Kidney epithelial cell (primary cell): Measurements from ENCODE around the gene MYO1B. TPM values are rescaled to one million over a fixed set of nuclear protein-coding genes. Genes with fewer than 3 reads are reported as not detected.

ENCODE experiments used
- DNase-seq: peaks from one replicate; pipeline ENCODE4 v3.0.0-alpha.2; 2010; ENCODE audit warnings: low read depth
- H3K27me3 ChIP-seq: 2 replicates; pipeline ENCODE4 v1.6.0; 2011; ENCODE audit warnings: low read length; ENCODE audit not compliant: control insufficient read depth, insufficient read depth
- H3K36me3 ChIP-seq: 2 replicates; pipeline ENCODE4 v1.5.1; 2011; ENCODE audit warnings: low read length; ENCODE audit not compliant: control insufficient read depth, insufficient read depth
- H3K4me3 ChIP-seq: 2 replicates; pipeline ENCODE4 v1.5.1; 2011; ENCODE audit warnings: low read depth, mild to moderate bottlenecking, control low read depth, low read length
- total RNA-seq: library from RNA; depleted of rRNA; stranded (reverse); fragments of >200 nt; gene quantifications from 2 replicates; pipeline ENCODE4 v1.2.3, GENCODE V29; 2015
- TF ChIP-seq, protein P1 (sequence below): IDR thresholded peaks from 2 replicates; pipeline ENCODE4 v1.5.1; 2011; ENCODE audit warnings: mild to moderate bottlenecking, moderate library complexity, low read length, control low read depth, inconsistent platforms; ENCODE audit not compliant: insufficient read depth, poor library complexity, severe bottlenecking

Gene MYO1B
- total RNA-seq, 1 donor from 2014 or later: 62.8 TPM

DNA sequence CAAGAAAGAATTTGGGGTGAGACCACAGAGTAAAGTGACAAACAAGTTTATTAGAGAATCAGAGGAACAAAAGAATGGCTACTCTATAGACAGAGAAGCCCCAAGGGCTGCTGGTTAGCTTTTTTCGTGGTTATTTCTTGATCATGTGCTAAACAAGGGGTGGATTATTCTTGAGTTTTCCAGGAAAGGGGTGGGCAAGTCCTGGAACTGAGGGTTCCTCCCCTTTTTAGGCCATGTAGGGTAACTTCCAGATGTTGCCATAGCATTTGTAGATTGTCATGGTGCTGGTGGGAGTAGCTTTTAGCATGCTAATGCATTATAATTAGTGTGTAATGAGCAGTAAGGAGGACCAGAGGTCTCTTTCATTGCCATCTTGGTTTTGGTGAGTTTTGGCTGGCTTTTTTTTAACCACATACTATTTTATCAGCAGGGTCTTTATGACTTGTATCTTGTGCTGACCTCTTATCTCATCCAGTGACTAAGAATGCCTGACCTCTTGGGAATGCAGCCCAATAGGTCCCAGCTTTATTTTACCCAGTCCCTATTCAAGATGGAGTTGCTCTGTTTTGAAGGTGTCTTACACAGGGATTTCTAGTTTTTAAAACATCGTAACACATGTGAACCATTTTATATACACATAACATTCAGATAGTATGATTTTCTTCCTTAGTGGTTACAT, 77.8 kb downstream of the MYO1B start:
- H3K27me3 ChIP-seq: no peaks in the 10 kb centered on the region
- no peak for DNase-seq
- no peaks in the 10 kb centered on the region for H3K36me3 ChIP-seq
- H3K4me3 ChIP-seq: no peak overlapping the region
- TF ChIP-seq, protein P1, sequence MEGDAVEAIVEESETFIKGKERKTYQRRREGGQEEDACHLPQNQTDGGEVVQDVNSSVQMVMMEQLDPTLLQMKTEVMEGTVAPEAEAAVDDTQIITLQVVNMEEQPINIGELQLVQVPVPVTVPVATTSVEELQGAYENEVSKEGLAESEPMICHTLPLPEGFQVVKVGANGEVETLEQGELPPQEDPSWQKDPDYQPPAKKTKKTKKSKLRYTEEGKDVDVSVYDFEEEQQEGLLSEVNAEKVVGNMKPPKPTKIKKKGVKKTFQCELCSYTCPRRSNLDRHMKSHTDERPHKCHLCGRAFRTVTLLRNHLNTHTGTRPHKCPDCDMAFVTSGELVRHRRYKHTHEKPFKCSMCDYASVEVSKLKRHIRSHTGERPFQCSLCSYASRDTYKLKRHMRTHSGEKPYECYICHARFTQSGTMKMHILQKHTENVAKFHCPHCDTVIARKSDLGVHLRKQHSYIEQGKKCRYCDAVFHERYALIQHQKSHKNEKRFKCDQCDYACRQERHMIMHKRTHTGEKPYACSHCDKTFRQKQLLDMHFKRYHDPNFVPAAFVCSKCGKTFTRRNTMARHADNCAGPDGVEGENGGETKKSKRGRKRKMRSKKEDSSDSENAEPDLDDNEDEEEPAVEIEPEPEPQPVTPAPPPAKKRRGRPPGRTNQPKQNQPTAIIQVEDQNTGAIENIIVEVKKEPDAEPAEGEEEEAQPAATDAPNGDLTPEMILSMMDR: no peak

DNA sequence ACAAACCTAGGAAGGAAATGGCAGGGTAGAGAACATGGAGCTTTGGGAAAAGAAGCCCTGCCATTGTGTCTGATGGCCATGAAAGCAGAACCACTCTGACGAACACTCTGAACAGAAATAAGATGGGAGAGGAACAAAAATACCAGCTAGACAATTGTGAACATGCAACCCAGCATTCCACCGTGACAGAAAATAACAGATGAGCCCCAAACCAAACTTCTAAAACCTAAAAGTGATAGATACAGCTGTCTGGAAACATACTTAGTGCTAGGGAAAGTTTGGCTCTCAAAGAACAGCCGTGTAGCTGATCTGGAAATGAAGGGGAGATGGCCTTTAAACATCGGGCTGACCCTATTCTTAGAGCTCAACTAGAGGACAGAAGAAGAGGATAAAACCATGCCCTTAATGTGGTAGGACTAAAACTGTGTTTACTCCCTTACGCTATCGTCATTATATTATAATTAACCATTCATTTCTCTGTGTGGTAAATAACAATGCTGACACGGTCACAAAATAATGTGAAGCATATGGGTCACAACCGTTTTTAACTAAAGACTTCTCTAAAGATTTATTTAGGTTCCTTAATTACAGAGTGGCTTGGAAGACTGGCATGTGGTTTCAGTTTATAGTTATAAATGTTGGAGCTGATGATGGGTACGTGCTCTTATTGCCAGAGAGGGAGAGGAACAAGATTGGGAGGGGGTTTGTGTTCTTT, 80.6 kb downstream of the MYO1B start:
- TF ChIP-seq, protein P1: no peak
- Histone ChIP-seq H3K36me3 (no peaks in the 10 kb centered on the region), H3K4me3 (no peak overlapping the region), H3K27me3 (no peaks in the 10 kb centered on the region)
- no peak for DNase-seq

DNA sequence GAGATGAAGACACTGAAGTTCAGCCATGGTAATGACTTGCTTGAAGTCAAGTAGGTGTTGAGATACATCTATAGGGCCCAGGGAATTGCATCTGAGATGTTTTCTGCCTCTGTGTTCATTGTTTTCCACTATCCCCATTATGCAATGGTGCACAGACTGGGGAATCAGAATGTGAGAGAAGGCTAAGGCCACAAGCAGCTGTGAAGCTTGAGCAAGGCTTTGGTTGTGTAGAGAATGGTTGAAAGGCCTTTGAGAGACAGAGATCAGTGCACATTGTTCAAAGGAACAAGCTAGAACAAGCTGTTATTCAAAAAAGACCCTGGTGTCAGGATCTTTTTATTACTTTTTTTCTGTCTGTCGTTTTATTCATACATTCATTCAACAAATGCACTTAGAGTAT, 82.3 kb downstream of the MYO1B start:
- TF ChIP-seq, protein P1: no peak
- H3K27me3 ChIP-seq: no peaks in the 10 kb centered on the region
- no peak for DNase-seq
- H3K36me3 ChIP-seq: no peaks in the 10 kb centered on the region
- H3K4me3 ChIP-seq: no peak overlapping the region

DNA sequence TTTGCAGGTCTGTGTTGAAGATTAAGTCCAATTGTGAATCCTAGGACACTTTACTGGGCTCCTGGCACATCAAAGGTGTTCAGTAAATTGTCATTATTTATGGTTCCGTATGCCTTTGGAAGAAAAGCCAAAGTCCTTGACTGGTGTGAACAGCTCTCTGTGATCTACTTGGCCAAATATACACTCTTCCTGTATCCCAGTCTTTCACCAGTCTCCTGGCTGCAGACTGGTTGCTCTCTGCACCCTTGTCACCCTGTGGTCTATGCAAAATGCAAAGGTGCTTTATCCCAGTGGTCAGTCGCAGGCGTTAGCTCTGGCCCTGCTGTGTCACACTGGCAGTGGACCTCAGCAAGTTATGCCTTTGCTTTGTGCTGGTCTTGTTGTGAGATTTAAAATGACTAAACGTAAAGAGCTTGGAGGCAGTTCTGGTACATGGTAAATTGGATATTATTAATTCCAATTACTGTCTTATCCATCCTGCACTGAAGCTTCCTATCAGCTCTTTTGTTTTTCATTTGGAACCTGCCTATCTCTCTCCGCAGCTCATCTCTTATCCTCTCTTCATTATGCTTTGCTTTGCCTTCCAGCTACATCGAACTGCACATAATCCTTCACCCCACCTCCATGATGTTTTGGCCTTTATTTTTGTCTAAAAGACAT, 83.1 kb downstream of the MYO1B start:
- no peaks in the 10 kb centered on the region for H3K36me3 ChIP-seq
- TF ChIP-seq, protein P1: no peak

DNA sequence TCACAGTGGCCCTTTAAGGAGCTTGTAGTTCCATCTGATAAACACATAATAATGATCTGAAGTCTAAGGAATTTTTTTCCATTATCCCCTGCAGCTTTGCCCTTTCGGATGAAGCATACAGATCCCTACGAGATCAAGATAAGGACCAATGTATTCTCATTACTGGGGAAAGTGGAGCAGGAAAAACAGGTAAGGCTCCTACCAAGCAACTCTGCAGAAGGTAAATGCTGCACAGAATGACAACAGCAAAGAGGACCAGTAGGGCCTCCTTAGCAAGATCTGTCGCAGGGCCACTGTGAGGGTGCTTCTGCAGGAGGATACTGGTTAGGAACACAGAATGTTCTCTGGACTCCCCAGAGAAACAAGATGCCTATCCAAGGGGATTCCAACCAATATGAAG, 84.6 kb downstream of the MYO1B start:
- H3K36me3 ChIP-seq: no peaks in the 10 kb centered on the region
- H3K27me3 ChIP-seq: no peaks in the 10 kb centered on the region
- no peak for DNase-seq
- TF ChIP-seq, protein P1: no peak
- no peak overlapping the region for H3K4me3 ChIP-seq

More for the DNA sequence above, 83.1 kb downstream of the MYO1B start:
- Histone ChIP-seq H3K27me3 (no peaks in the 10 kb centered on the region), H3K4me3 (no peak overlapping the region)
- no peak for DNase-seq
